HG03378 (cell line): ENCODE data around the gene GLI2.

ENCODE experiments used
- ATAC-seq: cut with Tn5 transposase; IDR thresholded peaks from one replicate; pipeline ENCODE4 v1.9.1; 2021; ENCODE audit warnings: mild to moderate bottlenecking, moderate library complexity; ENCODE audit not compliant: unreplicated experiment

The GLI2 gene

GRCh38 chr2:120712180-120712681 is 23.4 kb upstream of the GLI2 start:
- ATAC-seq: no peak

GRCh38 chr2:120715353-120715752 is 20.3 kb upstream of the GLI2 start:
- ATAC-seq: no peak

DNA sequence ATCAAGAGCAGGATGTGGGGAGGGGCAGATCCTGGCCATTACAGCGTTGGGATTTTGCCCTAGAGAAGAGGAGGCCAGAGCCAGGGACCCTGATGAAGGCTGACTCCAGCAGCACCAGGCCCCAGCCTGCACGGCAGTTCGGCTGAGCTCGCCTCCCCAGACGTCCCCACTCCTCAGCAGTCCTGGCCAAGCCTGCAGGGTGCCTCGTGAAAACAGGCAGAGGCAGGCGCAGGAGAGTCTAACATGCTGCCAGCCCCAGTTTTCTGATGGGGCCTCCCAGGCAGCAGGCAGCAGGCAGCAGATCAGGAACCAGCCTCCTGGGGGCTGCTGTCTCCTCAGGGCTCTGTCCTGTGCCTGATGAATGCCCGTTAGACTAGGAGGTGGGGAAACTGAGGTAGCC is 19.7 kb upstream of the GLI2 start:
- no peak for ATAC-seq

- no peak for ATAC-seq
Measured at GRCh38 chr2:120716641-120717585, 18.8 kb upstream of the GLI2 start.

DNA sequence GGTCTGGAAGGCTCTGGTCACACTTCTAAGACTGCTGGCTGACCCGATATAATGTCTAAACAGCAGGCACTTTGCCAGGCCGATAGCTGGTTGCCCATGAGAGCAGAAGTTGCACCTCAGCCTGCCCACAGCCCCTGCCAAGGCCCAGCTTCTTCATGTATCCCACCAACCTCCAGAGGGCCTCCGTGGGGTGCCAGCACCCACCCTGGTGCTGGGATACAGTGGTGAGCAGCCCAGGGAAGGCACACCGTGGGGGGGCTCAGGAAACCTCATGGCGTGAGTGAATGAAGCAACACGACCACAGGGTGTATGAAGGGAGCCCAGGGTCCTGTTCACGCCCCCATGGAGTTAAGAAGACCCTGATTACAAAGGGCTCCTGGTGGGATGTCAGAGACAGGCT is 16.2 kb upstream of the GLI2 start:
- ATAC-seq: no peak

- ATAC-seq: no peak
Measured at GRCh38 chr2:120720231-120720630, 15.4 kb upstream of the GLI2 start.

GRCh38 chr2:120720746-120721375 is 14.8 kb upstream of the GLI2 start:
- no peak for ATAC-seq

- ATAC-seq: no peak
Measured at GRCh38 chr2:120722246-120722567, 13.5 kb upstream of the GLI2 start.

- ATAC-seq: no peak
Measured at GRCh38 chr2:120722568-120723421, 12.9 kb upstream of the GLI2 start.

GRCh38 chr2:120726245-120726644 is 9.4 kb upstream of the GLI2 start:
- ATAC-seq: no peak

DNA sequence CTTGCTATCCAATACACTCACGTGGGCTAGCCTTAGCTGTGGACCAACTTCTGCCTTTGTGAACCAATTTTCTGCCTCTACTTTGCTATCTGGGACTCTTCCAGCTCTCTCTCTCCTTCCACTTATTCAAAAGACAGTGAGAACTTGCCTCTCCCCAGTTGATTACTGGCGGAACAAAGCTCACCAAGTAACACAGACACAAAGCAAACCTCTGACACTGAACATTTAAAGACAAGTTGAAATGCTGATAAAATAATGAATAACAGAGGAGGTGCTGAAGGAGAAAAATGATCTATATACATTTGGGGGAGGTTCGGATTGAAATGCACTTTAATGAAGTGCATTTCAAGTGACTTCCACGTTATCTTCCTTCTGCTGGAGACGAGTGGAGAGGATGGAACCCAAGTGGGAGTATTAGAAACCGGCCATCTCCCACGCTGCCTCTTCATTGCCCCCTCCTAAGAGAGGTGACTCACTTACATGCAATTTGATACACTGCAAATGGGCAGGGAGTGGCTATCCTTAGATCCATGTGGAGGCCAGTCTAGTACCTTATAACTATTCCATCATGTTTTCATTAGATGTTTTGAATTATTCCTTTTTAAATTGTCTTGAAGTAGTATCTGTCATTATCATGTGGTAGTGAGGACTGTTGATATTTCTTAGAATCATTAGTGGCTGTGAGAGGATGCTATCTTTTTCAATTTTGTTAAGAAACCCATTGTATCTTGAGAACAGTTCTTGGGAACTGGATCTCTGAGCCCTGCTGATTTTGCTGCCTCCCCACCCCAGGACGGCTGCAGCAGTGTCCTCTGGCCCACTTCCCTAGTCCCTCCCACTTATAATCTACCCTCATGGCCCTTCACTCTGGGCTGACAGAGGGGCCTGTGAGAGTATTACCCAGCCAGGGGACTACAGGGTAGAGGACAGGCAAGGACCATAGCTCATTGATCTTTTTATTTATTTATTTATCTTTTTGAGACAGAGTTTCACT is 6.0 kb upstream of the GLI2 start:
- ATAC-seq: no peak

GRCh38 chr2:120731175-120731574 is 4.5 kb upstream of the GLI2 start:
- ATAC-seq: no peak

DNA sequence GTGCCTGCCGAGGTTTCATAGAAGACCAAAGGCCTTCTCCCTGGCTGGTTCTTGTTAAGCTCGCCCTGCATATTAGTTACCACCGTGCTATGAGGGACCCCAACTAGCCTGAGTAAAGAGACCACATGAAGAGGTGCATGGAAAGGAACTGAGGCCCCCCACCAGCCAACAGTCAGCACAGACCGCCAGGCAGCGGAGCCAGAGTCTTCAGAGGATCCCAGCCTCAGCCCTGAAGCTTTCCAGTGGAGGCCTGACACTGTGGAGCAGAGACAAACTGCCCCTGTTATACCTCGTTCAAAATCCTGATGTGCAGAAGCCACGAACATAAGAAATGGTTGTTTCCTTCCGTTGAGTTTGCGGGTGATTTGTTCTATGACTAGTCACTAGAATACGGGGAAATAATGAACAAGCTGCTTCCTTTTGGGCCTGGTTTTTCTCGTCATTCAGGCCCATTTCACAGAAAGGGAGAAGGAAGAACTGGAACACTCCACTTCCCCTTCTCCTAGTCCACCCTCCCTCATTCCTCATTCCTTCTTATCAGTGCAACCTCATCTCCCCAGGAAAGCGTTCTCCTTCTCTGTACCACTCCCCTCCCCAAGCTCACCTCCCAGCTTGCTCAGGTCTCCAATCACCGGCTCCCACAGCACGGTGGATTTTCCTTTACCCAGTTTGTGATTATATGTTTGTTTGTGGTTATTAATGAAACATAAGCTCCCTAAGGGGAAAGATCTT is 3.0 kb upstream of the GLI2 start:
- no peak for ATAC-seq

DNA sequence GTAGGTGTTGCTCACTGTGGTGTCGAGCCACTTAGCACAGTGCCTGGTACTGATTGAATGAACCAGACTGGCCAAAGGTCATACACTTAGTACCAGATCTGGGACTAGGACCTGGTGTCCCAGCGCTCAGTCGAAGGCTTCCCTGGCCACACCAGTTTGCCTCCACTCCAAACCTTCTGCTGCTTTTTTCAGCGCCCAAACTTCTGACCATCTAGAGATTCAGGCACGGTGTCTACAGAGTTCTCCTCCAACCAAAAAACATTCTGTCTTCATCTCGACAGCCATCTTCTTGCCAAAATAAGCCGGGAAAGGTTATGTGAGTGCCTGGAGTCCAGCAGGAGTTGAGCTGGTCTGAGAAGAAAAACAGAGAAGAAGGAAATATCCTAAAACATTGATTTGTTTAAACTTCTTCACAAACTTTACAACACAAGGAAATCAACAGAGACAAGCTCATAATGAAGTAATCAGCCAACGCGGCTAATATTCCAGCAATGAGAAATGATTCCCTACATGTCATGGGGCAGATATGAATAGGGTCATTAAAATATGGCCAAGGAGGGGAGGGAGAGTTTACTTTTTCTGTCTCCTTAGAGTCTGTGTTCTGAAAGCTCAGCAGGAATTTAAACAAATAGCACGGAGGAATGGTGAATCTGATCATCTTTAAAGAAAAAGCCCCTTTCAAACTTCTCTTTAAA is 2.3 kb upstream of the GLI2 start:
- ATAC-seq: no peak

GRCh38 chr2:120734930-120735651 is 577 bp upstream of the GLI2 start:
- ATAC-seq: no peak

DNA sequence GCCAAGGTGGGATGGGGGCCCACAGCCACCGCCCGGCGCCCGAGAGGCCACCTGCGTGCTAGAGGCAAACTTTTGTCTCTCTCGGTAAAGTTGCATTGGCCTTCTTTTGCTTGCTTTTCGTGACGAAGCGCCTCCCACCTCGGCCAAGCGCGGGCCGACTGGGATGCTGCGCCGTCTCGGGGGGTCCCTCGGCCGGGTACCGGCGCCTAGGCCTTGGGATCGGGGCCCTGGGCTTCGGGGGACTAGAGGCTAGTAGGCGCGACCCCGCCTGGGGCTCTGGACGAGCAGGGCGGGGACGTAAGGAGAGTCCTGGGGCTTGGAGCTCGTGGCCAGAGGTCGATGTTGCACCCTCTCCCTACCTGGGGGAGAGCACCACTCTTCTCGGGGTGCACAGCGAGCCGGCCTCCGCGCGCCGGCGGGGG is 545 bp downstream of the GLI2 start:
- ATAC-seq: no peak

DNA sequence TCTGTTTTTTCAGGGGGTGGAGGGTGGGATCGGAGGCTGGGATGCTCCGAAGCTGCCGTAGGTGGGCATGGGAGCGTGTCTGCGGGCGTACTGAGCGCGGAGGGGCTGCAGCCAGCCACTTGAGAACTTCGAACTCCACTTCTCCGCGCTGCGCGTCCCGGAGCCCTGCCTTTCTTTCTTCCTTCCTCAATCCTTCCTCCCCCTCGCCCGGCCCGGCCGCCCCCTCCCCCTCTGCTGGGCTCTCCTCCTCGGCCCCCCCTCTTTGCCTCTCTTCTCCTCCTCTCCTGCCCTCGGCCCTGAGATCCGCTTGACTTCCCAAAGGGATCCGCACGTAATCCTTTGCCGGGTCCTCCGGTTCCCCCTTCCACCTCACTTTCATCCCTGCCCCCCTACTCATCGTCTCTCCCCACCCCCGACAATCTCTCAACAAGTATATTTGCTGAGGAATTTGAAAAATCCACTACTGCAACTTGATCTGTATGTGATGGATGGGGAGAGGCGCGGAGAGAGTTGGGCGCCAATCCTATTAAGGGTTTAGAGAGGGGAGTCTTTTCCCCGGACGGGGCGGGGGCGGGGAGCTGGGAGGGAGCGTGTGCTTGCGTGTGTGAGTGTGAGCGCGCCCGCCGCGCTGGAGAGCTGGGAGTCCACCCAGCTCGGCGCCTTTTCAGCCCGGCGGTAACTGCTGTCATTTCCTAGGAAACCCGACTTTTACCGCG is 1.1 kb downstream of the GLI2 start:
- no peak for ATAC-seq
